Measurements from ENCODE around the gene RSRC1. TPM values are rescaled to one million over a fixed set of nuclear protein-coding genes. Genes with fewer than 3 reads are reported as not detected.
A peak's percentile ranks its signal among the peaks of the same experiment; 100 is the strongest.

Gene RSRC1
- total RNA-seq, 1 donor from 2014 or later = 28.5 TPM

DNA sequence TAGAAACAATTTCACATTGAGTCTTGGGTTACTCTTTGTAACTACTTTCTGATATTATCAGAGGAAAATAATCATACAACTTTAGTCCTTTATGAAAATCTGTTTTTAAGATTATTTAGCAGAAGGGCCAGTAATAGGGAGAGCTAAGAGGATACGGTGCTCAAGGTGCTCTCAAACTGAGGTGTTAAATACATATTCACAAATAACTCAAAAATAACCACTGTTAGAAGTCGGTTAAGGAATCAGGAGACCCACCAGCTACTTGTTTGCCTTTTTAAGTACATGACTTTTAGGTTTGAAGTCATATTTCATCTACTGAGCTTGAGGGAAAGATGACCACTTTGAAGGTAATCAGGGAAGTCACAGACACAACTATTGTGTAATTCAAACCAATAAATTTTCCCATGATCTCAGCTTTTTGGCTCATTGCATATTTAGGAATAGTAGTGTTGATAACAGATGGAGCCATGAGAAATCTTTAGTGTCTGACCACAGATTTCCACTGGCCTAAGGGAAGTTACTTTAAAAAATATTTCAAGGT, 1.4 kb upstream of the RSRC1 start:
- Mint-ChIP-seq H3K27ac (ENCODE audit: unreplicated experiment) (no peak overlapping the region), H3K27me3 (ENCODE audit: low read depth, unreplicated experiment) (peaks cover 44% of the 10 kb centered on the region), H3K4me3 (ENCODE audit: unreplicated experiment) (no peak overlapping the region), H3K9me3 (ENCODE audit: unreplicated experiment) (no peaks in the 10 kb centered on the region), H3K36me3 (ENCODE audit: low read depth, unreplicated experiment) (peaks cover 1% of the 10 kb centered on the region), H3K4me1 (ENCODE audit: low read depth, unreplicated experiment) (peaks cover 10% of the 10 kb centered on the region)
- Histone ChIP-seq H3K4me2 (ENCODE audit: low read length) (no peak overlapping the region), H3K27me3 (ENCODE audit: insufficient read depth, low read length) (peaks cover 51% of the 10 kb centered on the region), H3K36me3 (ENCODE audit: insufficient read depth, low read length) (no peaks in the 10 kb centered on the region), H3K4me3 (ENCODE audit: insufficient read depth, low read depth, low read length) (no peak overlapping the region), H3K27ac (ENCODE audit: low read depth, low read length) (no peak overlapping the region), H3K9ac (ENCODE audit: low read length) (no peak overlapping the region), H4K20me1 (ENCODE audit: insufficient read depth, low read length) (no peaks in the 10 kb centered on the region), H3K79me2 (ENCODE audit: insufficient read depth, low read length) (peaks cover 21% of the 10 kb centered on the region), H2AFZ (ENCODE audit: low read depth, low read length) (no peak overlapping the region), H3K4me1 (ENCODE audit: insufficient read depth, low read length) (peaks cover 13% of the 10 kb centered on the region), H3K9me3 (ENCODE audit: insufficient read depth, low read depth, low read length) (no peaks in the 10 kb centered on the region)
- TF ChIP-seq, protein P1, sequence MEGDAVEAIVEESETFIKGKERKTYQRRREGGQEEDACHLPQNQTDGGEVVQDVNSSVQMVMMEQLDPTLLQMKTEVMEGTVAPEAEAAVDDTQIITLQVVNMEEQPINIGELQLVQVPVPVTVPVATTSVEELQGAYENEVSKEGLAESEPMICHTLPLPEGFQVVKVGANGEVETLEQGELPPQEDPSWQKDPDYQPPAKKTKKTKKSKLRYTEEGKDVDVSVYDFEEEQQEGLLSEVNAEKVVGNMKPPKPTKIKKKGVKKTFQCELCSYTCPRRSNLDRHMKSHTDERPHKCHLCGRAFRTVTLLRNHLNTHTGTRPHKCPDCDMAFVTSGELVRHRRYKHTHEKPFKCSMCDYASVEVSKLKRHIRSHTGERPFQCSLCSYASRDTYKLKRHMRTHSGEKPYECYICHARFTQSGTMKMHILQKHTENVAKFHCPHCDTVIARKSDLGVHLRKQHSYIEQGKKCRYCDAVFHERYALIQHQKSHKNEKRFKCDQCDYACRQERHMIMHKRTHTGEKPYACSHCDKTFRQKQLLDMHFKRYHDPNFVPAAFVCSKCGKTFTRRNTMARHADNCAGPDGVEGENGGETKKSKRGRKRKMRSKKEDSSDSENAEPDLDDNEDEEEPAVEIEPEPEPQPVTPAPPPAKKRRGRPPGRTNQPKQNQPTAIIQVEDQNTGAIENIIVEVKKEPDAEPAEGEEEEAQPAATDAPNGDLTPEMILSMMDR (IDR thresholded peaks at IDR 0.05; ENCODE audit: insufficient read depth, low read depth, low read length) = no peak
- no peak for FAIRE-seq
- DNase-seq (ENCODE audit: low read depth) = no peak

- DNase-seq (ENCODE audit: low read depth) (no peak), FAIRE-seq (no peak)
- Histone ChIP-seq H4K20me1 (ENCODE audit: insufficient read depth, low read length) (no peaks in the 10 kb centered on the region), H3K27me3 (ENCODE audit: insufficient read depth, low read length) (peaks cover 43% of the 10 kb centered on the region), H2AFZ (ENCODE audit: low read depth, low read length) (peak overlapping the region; percentile 95), H3K9me3 (ENCODE audit: insufficient read depth, low read depth, low read length) (no peaks in the 10 kb centered on the region), H3K4me2 (ENCODE audit: low read length) (peak overlapping the region; percentile 97), H3K4me1 (ENCODE audit: insufficient read depth, low read length) (peaks cover 6% of the 10 kb centered on the region), H3K4me3 (ENCODE audit: insufficient read depth, low read depth, low read length) (peak overlapping the region; percentile 84), H3K36me3 (ENCODE audit: insufficient read depth, low read length) (no peaks in the 10 kb centered on the region), H3K9ac (ENCODE audit: low read length) (peak overlapping the region; percentile 89), H3K79me2 (ENCODE audit: insufficient read depth, low read length) (peaks cover 21% of the 10 kb centered on the region), H3K27ac (ENCODE audit: low read depth, low read length) (no peak overlapping the region)
- no peaks in the 10 kb centered on the region for H3K9me3 Mint-ChIP-seq (ENCODE audit: unreplicated experiment)
- peak overlapping the region; percentile 96 for H3K4me3 Mint-ChIP-seq (ENCODE audit: unreplicated experiment)
- peak overlapping the region; percentile 91 for H3K27ac Mint-ChIP-seq (ENCODE audit: unreplicated experiment)
- peaks cover 36% of the 10 kb centered on the region for H3K27me3 Mint-ChIP-seq (ENCODE audit: low read depth, unreplicated experiment)
- peaks cover 1% of the 10 kb centered on the region for H3K36me3 Mint-ChIP-seq (ENCODE audit: low read depth, unreplicated experiment)
- no peak for TF ChIP-seq EZH2 (IDR thresholded peaks at IDR 0.05; ENCODE audit: insufficient read depth, low read length)
- TF ChIP-seq, protein P1 (IDR thresholded peaks at IDR 0.05; ENCODE audit: insufficient read depth, low read depth, low read length) = no peak
- peaks cover 10% of the 10 kb centered on the region for H3K4me1 Mint-ChIP-seq (ENCODE audit: low read depth, unreplicated experiment)
Measured at GRCh38 chr3:158109295-158109803, 540 bp upstream of the RSRC1 start.

- Histone ChIP-seq H3K9me3 (ENCODE audit: insufficient read depth, low read depth, low read length) (no peaks in the 10 kb centered on the region), H3K4me2 (ENCODE audit: low read length) (peak overlapping the region; percentile 97), H3K36me3 (ENCODE audit: insufficient read depth, low read length) (no peaks in the 10 kb centered on the region), H2AFZ (ENCODE audit: low read depth, low read length) (peak overlapping the region; percentile 95), H3K4me1 (ENCODE audit: insufficient read depth, low read length) (peaks cover 6% of the 10 kb centered on the region), H3K27ac (ENCODE audit: low read depth, low read length) (peak overlapping the region; percentile 68), H3K27me3 (ENCODE audit: insufficient read depth, low read length) (peaks cover 38% of the 10 kb centered on the region), H3K9ac (ENCODE audit: low read length) (peak overlapping the region; percentile 89), H3K79me2 (ENCODE audit: insufficient read depth, low read length) (peaks cover 26% of the 10 kb centered on the region), H3K4me3 (ENCODE audit: insufficient read depth, low read depth, low read length) (peak overlapping the region; percentile 84), H4K20me1 (ENCODE audit: insufficient read depth, low read length) (no peaks in the 10 kb centered on the region)
- Mint-ChIP-seq H3K4me1 (ENCODE audit: low read depth, unreplicated experiment) (peaks cover 10% of the 10 kb centered on the region), H3K27me3 (ENCODE audit: low read depth, unreplicated experiment) (peaks cover 29% of the 10 kb centered on the region), H3K9me3 (ENCODE audit: unreplicated experiment) (no peaks in the 10 kb centered on the region), H3K36me3 (ENCODE audit: low read depth, unreplicated experiment) (no peaks in the 10 kb centered on the region), H3K4me3 (ENCODE audit: unreplicated experiment) (peak overlapping the region; percentile 96), H3K27ac (ENCODE audit: unreplicated experiment) (peak overlapping the region; percentile 91)
- DNase-seq (ENCODE audit: low read depth) (no peak), FAIRE-seq (no peak)
- TF ChIP-seq, protein P1 (IDR thresholded peaks at IDR 0.05; ENCODE audit: insufficient read depth, low read depth, low read length) = no peak
- no peak for TF ChIP-seq EZH2 (IDR thresholded peaks at IDR 0.05; ENCODE audit: insufficient read depth, low read length)
Measured at GRCh38 chr3:158110658-158111018, 749 bp downstream of the RSRC1 start.

All from astrocyte (in vitro differentiated cells and primary cell).